ENCODE measurements around the gene RELA.

Gene RELA

DNA sequence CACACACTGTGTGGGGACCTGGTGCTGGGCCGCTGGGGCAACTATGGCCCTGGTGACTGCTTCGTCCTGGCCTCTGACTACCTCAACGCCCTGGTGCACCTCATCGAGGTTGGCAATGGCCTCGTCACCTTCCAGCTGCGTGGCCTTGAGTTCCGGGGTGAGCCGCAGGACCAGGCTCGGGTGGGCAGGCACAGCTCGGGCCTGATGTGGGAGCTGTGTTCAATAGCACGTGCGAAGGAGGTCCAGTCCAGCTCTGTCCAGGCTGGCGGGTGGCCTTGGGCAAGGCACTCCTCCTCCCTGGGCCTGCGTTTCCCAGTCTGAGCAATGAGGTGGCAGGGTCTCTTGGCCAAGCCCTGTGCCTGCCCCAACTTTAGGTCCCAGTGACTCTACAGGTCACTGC, 33.1 kb downstream of the RELA start:
- DNase-seq, result no peak

DNA sequence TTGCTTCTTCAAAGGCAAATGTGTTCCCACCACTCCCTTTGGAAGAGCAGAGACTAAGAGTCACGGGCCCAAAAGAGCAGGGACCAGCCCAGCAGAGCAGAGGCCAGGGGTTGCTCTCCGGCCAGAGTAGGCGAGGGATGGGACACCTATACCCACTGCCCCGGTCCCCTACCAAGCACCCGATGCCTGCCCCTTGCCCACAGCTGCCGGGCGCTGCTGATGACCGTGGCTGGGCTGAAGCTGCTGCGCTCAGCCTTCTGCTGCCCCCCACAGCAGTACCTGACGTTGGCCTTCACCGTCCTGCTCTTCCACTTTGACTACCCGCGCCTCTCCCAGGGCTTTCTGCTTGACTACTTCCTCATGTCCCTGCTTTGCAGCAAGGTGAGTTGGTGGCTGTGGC, 35.5 kb downstream of the RELA start:
- DNase-seq, result no peak

DNA sequence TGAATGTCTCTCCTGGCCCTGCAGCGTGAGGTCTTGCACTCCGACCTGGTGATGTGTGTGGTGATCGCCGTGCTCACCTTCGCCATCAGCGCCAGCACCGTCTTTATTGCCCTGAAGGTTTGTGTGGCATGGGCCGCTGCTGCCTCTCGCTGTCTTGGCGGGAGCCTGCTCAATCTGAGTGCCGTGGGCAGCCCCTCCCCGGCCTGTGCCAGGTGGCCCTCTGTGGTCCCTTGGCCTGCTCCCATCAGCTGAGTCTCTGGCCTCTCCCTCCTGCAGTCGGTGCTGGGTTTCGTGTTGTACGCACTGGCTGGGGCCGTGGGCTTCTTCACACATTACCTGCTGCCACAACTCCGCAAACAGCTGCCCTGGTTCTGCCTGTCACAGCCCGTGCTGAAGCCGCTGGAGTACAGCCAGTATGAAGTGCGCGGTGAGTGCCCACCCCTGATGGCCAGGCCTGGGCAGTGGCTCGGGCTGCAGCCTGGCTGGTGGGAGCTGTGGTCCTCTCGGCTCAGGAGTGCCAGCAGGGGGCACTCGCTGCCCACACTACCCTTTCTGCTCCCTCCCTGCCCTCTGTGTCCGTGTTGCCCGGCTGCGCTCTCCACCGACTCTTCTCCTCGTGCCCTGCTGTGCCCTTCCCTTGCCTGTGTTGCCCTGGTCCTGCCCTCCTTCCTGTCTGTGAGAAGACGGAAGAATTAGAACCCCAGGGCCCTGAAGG, 36.9 kb downstream of the RELA start:
- no peak for DNase-seq

DNA sequence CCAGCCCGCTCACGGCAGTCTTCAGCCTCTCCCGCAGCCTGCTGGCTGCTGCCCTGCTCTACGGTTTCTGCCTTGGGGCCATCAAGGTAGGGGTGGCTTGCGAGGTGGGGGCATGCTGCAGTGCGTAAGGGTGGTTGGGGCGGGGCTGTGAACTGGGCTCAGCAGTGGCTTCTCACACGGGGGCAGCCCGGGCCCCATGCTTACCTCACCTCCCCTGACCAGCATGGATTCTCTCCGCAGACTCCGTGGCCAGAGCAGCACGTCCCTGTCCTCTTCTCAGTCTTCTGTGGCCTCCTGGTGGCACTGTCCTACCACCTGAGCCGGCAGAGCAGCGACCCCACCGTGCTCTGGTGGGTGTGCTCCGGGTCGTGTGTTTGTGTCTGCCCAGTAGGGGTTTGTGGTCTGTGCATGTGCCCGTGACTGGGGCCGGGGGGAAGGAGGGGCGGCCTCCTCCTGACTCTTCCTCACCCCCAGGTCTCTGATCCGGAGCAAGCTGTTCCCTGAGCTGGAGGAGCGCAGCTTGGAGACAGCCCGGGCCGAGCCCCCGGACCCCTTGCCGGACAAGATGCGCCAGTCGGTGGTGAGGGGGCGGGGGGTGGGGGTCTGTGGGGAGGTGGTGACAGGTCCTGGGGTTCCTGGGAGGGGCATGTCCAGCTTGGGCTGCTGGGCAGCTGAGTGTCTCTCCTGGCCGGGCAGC, 37.6 kb downstream of the RELA start:
- no peak for DNase-seq

DNA sequence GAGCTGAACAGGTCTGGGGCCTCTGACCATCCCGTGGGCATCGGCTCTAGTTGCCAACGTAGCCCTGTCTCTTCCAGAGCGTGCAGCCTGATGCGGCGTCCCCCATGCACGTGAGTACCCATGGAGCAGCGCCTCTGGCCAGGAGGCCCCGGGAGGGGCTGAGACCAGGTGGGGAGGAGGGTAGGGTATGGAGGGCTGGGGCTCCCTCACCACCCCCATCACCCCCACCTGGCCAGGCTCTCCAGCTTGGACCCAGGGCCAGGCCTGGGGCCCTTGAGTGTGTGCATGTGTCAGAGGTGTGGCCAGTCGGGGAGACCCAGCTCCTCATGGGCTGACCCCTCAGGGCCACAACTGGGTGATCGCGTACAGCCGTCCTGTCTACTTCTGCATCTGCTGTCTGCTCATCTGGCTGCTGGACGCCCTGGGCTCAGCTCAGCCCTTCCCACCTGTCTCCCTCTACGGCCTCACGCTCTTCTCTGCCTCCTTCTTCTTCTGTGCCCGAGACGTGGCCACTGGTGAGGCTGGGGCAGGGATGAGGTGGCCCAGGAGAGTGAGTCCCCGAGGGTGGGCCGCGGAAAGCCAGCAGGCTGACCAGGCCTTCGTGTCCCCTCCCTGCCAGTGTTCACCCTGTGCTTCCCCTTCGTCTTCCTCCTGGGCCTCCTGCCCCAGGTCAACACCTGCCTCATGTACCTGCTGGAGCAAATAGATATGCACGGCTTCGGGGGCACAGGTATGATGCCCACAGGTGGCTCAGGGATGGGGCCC, 38.7 kb downstream of the RELA start:
- no peak for DNase-seq

DNA sequence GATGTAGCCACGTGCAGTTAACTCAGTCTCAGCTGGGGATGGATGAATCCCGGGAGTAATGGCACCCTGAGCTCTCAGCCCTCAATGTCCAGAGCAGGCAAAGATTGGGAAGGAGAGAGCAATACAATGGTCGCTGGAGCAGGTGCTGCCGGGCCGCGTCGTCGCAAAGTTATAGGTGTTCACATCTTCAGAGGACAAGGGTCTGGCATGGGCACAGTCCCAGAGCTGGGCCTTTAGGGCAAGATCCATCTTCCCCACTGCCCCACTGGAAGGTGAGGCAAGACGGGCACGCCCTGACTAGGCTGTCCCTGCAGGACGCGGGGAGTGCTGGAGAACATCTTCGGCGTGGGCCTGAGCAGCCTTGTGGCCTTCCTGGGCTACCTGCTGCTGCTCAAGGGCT, 39.5 kb downstream of the RELA start:
- DNase-seq, result no peak

DNA sequence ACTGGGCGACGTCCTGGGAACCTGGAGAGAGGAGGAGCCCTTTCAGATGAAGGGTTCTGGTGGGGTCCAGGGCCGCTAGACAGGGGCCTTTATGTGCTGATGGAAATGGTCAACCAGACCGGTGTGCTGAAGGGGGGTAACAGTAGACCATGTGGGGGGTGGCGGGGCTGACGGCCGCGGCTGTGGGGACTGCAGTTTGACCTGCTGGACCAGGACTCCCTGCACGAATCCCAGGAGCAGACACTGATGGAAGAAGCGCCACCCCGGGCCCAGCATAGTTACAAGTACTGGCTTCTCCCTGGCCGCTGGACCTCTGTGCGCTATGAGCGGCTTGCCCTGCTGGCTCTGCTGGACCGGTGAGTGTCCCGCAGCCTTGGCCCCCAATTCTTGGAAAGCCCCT, 40.7 kb downstream of the RELA start:
- no peak for DNase-seq

DNA sequence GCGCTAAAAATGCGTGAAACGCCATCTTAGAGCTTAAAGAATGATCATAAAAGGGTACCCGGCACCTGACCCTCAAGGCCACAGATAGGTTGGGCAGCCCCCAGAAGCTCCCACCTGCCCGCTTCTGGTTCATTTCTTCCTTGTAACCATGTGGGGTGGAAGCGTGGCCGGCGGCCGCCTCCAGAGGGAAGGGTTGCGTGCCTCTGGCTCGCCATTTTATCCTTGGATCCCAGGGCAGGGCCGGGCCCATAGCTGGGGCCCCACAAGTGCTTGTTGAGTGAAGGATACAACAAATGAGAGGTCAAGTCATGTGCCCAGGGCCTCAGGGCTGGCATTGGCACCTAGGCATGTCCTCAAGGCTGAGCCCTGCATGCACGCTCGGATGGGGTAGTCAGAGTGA, 41.3 kb downstream of the RELA start:
- no peak for DNase-seq

DNA sequence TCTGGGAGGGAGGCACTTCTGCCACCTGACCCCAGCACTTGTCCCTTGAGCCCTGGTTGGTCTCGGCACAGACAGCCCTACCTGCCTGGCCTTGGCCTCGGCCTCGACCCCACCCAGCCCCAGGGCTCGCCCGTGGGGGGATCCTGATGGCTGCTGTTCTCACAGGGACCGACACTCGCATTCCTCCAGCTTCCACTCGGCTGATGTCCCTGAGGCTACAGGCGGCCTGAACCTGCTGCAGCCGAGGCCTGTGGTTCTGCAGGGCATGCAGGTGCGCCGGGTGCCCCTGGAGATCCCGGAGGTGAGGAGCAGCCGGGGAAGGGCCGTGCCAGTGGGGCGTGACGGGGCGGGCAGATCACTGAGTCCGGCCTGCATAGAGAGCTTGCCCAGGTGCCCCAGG, 42.0 kb downstream of the RELA start:
- DNase-seq, result no peak

DNA sequence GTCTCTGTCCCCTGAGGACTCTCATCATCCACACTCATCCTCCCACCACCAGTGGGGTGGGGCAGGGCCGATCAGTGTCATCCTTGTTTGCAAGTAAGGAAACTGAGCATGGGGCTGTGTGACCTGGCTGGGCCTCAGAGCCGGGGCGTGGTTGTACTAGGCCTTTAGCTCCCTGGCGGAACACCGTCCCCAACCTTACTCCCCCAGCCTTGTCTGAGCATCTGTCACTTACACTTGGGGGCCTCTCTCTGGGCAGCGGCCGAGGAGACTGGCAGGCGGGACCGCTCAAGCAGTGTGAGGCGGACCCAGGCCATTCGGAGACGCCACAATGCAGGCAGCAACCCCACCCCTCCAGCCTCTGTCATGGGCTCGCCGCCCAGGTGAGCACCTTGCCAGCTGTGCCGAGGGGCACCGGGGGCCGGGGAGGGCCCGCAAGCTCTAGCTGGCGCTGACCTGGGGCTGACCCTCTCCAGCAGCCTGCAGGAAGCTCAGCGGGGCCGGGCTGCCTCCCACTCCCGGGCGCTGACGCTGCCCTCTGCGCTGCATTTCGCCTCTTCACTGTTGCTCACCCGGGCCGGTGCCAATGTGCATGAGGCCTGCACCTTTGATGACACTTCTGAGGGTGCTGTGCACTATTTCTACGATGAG, 43.3 kb downstream of the RELA start:
- DNase-seq, result no peak

DNA sequence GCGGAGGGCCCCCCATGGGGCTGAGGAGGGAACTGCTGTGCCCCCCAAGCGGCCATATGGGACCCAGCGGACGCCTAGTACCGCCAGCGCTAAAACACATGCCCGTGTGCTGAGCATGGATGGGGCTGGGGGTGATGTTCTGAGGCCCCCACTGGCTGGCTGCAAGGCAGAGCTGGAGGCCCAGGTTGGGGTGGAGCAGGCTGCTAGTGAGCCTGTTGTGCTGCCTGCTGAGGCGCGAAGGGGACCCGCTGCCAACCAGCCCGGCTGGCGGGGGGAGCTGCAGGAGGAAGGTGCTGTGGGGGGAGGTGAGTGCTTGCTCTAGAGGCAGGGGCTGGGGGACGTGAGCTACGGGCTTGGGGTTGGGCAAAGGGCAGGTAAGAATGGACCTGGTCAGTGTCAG, 44.0 kb downstream of the RELA start:
- no peak for DNase-seq

DNA sequence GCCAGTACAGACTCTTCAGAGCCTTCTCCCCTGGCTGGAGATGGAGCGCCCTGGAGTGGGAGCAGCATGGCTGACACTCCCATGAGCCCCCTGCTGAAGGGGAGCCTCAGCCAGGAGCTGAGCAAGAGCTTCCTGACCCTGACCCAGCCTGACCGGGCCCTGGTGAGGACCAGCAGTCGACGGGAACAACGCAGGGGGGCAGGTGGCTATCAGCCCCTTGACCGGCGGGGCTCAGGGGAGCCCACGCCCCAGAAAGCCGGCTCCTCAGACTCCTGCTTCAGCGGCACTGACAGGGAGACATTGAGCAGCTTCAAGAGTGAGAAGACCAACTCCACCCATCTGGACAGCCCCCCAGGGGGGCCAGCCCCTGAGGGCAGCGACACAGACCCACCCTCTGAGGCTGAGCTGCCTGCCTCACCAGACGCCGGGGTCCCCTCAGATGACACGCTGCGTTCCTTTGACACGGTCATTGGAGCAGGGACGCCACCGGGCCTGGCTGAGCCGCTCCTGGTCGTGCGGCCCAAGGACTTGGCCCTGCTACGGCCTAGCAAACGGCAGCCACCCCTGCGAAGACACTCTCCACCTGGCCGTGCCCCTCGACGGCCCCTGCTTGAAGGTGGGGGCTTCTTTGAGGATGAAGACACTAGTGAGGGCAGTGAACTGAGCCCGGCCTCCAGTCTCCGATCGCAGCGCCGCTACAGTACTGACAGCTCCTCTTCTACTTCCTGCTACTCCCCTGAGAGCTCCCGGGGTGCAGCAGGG, 44.5 kb downstream of the RELA start:
- DNase-seq, result no peak

DNA sequence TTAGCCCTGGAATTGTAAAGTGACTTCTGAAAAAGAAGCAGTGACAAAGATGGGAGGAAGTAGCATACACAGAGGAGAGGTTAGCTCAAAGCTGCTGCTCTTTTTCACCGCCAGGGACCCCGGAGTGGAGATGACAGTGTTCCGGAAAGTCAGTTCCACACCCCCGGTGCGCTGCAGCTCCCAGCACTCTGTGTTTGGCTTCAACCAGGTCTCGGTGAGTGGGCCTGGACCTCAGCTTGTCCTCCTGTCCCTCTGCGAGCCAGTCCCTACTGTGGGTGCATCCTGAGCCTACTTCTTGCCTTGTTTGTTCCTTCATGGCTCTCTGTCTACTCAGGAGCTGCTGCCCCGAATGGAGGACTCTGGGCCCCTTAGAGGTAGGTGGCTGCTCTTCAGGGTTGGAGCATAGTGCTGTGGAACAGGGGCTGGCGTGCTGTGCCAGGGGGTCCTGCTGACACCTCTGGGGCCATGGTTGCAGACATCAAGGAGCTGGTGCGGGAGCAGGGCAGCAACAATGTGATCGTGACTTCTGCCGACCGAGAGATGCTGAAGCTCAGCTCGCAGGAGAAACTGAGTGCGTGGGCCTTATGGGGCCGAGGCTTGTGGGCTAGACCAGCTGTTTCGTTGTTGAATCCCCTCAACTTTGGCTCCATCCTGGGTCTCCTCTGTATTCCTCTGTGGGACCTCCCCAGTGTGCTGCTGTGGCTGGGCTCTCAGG, 45.4 kb downstream of the RELA start:
- DNase-seq, result no peak

DNA sequence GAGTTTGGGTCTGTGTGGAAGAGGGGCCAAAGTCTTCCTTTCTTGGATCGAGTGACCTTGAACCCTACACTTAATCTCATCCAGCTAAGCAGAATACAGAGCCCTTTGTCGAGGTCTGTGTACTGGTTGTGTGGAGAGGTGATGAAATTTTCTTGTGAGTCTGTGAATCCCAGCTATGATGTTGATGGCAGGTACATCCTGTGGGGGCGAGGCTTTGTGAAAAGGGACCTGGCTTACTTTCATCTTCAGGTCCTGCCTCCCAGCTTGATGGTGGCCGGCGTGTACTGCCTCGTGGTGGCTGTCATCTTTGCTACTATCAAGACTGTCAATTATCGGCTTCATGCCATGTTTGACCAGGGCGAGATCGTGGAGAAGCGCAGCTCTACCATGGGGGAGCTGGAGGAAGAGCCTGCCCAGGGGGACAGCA, 46.1 kb downstream of the RELA start:
- DNase-seq, result no peak

DNA sequence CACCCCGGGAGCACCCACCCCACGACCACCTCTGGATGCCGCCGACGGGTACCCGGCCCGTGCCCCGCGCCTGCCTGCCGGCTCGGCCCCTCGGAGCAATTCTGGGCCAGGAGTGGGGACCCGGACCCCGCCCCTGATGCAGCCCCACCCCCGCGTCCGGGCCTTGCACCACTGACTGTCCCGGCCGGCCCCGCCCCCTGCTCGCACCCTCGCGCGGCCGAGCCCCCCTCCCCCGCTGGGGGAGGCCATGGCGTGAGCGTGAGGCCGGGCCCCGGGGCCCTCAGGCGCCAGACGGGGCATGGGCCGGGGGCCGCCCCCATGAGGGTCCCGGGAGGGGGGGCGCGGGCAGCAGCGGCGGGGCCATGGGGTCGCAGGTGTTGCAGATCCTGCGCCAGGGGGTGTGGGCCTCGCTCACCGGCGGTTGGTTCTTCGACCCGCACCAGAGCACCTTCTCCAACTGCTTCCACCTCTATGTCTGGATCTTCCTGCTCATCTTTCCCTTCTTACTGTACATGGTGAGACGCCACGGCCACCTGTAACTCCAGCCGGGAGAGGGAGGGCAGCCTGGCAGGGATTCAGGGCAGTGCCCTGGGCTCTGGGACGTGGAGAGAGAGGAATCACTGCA, 46.7 kb downstream of the RELA start:
- DNase-seq, result no peak

DNA sequence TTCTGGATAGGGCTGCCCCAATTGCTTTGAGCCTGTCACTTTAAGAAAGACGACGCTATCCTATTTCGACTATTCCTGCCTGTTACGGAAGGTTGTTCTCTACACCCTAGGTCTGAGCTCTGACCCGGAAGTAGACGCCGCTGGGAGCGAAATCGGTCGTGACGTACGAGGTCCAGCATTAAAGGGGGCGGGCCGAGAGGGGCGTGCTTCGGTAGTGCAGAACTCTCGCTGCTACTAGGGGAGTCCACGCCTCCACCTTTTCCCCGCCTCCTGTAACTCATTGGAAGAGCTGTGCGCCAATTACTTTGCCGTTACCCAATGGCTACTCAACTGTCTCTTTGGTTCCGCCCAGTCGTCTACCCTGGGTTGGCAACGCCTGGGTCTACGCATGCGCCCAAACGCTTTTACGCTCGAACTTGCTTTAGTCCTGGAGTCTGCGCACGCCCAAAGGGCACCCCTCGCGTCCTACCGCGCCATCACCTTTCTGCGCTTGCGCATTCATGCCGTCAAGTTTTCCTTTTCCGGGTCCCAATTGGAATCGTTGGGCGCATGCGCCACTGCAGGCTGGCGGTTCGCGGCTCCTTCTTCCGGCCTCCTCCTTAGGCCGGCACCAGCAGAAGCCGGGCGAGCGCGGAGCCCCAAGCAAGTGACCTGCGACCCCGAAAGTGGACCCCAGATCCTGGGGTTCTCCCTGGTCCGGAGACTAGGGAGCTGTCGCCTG, 47.3 kb downstream of the RELA start, which contains the start of gene PCNX3:
Gene PCNX3 (plus strand): TSS at position 548 of the 721 bp plus-strand sequence. CDS start 536 bp downstream, outside the sequence.
- peak; percentile 100 for DNase-seq

DNA sequence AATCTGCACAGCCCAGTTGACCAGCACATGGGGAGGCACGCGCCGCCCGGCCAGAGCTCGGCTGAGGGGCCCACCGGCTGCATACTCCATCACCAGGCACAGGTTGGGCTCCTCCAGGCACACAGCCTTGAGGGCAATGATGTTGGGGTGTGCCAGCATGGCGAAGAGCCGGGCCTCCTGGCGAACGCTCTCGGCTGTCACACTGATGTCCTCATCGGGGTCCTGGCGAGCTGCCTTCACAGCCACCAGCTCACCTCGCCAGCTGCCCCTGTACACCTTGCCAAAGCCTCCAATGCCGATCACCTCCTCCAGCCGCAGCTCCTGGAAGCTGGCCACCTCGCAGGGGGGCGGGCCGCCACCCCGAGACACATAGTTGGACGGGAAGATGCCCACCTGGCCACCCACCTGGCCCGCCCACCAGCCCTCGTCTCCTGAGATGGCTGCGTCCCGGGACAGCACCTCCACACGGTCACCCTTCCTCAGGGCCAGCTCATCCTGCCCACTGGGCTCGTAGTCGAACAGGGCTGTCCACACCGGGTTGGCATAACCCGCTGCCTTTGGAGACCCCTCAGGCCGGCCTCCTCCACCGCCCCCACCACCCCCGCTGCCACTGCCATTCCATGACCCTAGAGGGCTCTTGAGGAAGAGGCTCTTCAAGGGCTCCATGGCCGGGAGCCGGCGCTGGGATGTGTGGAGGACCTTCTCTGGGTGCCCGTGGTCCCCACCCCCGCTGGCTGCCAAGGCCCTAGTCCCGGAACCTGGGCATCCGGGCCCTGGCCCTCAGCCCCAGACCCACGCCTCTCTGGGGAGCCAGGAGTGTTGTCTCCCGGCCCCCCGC, 49.4 kb downstream of the RELA start:
- DNase-seq, result no peak

DNA sequence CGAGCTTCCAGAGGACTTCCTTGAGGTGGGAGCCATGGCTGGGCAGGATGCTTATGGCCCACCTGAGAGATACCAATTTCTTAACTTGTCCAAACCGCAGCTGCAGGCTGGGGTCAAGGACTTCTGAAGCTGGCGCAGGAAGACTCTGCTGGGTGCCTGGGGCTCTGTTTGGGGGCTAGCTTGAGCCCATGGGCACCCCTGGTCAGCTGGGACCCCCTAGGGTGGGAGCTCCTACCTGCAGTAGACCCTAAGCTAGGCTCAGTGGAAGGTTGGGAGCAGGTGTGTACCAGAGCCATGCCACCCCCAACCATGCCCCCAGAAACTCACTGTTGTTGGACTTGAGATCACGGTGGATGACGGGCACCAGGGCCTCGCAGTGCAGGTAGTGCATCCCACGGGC, 50.0 kb downstream of the RELA start:
- no peak for DNase-seq

DNA sequence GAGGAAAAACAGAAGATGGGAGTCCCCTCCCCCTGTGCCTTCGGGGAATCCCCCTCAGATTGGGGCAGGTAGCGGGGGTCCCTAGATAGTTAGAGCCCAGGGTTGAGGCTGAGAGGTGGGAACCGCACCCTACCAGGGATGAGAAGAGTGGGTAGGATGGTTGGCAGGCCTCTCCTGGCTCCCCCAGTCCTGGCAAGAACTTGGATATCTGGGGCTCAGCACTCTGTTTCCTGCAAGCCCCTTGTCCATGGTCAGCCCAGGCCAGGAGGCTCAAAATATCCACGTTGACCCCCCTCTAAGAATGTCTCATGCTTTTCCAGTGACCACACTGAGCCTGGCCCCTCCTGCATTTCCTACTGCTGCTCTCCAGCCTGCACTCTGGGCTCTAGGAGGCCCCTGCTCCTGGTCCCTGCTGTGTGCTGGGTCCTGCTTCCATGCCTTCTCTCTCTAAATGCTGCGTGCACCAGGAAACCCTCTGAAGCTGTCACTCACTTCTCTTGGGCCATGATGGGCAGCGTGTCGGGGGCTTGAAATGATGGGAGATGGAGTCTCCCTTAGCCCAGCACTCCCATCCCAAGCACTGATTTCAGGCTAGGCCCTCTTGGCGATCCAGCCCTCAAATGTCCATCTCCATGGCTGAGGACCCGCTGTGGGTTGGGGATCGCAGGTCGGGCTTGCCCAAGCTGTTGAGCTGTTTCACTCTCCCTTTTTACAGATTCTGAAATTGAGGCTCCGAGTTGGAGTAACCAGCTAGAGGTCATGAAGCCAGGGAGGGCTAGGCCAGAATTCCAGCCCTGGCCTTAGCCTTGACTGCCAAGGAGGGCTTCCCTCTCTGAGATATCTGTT, 50.7 kb downstream of the RELA start:
- DNase-seq, result no peak
